ENCODE data around the gene BNC2. TPM values are rescaled to one million over a fixed set of nuclear protein-coding genes. Genes with fewer than 3 reads are reported as not detected.

BNC2 gene
- total RNA-seq, 1 donor from 2014 or later = not detected

DNA sequence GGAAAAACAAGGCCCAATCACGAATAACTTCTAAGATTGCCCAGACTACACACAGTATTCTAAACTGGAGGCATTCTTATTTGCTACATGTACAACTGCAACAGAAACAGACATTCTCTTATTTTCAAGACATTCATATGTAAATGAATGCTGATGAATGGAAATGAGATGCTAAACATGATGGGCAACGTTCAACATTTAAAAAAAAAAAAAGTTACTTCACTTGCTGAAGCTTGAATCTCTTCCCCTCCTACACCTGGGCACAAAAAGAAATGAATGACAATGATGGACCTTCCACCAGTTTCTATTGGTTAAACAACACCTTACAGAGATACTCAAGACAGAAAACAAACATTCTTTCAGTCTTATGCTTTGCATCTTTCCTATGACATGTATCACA lies 160.5 kb downstream of the BNC2 start:
- no peak overlapping the region for H3K4me3 Mint-ChIP-seq (ENCODE audit: low read depth)
- H3K9me3 Mint-ChIP-seq = peaks cover 6% of the 10 kb centered on the region
- intact Hi-C loops (cut with micrococcal nuclease) = no loop called here
- DNase-seq (ENCODE audit: low spot score) = no peak
- H3K27ac Mint-ChIP-seq = no peak overlapping the region
- H3K27me3 Mint-ChIP-seq (ENCODE audit: low read depth) = no peaks in the 10 kb centered on the region
- no peaks in the 10 kb centered on the region for H3K36me3 Mint-ChIP-seq (ENCODE audit: low read depth)
- H3K4me1 Mint-ChIP-seq (ENCODE audit: low read depth) = no peaks in the 10 kb centered on the region

DNA sequence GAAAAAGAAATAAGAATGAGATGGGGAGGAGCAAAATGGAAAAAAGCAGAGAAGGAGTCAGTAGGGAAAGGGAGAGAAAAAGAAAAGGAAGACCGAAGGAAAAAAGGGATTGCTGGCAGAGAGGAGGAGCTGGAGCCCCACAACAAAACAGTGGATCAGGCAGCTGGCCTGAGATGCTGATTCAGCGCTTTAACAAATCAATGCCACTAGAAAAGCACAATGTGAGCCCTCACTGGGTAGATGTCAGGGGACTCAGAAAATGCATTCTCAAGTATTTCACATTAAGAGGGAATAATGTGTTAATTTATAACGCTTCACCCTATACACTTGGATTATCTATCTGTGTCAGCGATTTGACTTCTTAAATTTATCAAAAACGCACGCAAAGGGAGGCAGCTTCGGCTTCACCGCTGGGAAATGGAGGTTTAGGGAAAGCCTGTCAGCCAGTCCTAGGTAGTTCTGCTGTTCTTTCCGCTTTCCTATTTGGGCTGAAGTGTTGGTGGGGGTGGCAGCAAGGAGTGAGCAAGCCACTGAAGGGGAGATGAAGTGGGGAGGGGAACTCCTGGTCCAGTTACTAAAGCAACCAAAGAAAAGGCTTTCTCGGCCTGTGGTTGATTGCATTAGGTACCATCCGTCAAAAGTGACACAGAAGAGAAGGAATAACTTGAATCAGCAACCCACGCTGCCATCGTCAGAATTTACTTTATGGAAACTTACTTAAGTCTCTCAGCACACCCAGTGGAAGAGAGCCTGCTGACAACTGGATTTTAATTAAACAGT lies 161.6 kb downstream of the BNC2 start:
- Mint-ChIP-seq H3K4me3 (ENCODE audit: low read depth) (no peak overlapping the region), H3K9me3 (peaks cover 6% of the 10 kb centered on the region), H3K36me3 (ENCODE audit: low read depth) (no peaks in the 10 kb centered on the region), H3K4me1 (ENCODE audit: low read depth) (no peaks in the 10 kb centered on the region), H3K27me3 (ENCODE audit: low read depth) (no peaks in the 10 kb centered on the region), H3K27ac (no peak overlapping the region)
- no peak for DNase-seq (ENCODE audit: low spot score)
- intact Hi-C loops (cut with micrococcal nuclease) = no loop called here

DNA sequence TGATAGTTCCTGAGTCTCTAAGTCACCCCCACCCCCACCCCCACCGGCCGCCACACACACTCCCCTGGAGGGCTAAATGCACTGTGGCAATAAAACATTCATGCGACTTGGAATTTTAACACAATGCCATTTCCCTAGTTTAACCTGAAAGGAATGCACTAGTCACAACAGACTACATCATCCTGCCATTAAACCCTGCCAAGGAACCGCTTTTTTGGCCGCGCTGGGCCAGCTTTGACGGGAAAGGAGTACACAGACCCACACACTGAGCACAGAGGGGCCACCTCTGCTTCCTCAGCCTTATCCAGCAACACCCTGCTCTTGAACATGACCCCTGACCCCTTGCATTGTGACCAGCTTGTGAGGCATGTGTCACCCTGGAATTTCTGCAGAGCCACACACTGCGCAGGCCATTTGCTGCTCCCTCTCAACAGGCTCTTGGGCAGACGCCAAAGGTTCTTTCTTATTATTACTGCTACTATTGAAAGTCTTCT lies 165.3 kb downstream of the BNC2 start:
- intact Hi-C loops (cut with micrococcal nuclease) = no loop called here
- Mint-ChIP-seq H3K27me3 (ENCODE audit: low read depth) (no peaks in the 10 kb centered on the region), H3K36me3 (ENCODE audit: low read depth) (no peaks in the 10 kb centered on the region), H3K27ac (no peak overlapping the region), H3K4me3 (ENCODE audit: low read depth) (no peak overlapping the region), H3K4me1 (ENCODE audit: low read depth) (no peaks in the 10 kb centered on the region), H3K9me3 (peaks cover 6% of the 10 kb centered on the region)
- no peak for DNase-seq (ENCODE audit: low spot score)

DNA sequence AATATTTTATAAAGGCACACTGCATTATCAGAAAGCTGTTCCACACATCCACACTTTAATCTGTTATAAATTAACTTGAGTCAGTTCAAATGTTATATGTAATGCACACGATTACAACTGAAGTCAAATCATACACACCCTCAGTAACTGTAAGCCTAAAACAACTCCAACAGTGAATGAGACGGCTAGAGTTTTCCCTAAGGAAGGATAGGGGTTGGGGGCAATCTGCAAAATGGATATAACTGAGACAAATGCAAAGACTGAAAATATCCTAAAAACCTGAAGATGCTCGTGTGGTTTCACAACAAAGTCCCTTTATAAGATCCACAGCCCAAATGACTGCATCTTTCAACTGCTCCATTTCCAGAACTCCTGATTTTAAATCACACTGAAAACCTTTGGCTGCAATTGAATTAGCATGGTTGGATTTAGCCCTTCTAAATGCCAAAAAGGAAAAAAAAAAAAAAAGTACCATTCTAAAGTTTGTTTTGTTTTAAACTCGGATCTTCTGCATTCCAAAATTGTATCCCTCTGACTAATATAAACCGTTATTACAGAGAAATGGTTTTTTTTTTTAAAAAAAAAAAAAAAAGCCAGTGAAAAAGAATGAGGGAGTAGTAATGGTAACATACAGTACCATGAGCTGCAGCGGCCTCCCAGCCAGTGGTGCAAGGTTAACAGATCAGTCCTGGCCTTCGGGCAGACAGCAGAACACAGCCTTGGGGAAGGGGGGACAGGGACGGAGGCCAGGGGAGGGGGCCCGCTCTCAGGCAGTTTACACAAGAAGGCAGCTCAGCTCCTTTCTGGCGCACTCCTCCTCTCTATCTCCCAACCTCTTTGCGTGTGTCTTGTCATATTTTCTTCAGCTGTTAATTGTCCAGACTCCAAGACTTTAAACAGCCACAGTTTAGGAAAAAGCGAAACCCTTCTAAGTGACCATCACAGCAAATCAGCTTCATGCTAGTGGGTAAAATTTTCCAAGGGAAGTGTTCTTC lies 166.1 kb downstream of the BNC2 start:
- no peak for DNase-seq (ENCODE audit: low spot score)
- H3K27me3 Mint-ChIP-seq (ENCODE audit: low read depth) = no peaks in the 10 kb centered on the region
- peaks cover 6% of the 10 kb centered on the region for H3K9me3 Mint-ChIP-seq
- H3K4me3 Mint-ChIP-seq (ENCODE audit: low read depth) = no peak overlapping the region
- no peaks in the 10 kb centered on the region for H3K36me3 Mint-ChIP-seq (ENCODE audit: low read depth)
- H3K27ac Mint-ChIP-seq = no peak overlapping the region
- H3K4me1 Mint-ChIP-seq (ENCODE audit: low read depth) = no peaks in the 10 kb centered on the region
- intact Hi-C loops (cut with micrococcal nuclease) = no loop called here

DNA sequence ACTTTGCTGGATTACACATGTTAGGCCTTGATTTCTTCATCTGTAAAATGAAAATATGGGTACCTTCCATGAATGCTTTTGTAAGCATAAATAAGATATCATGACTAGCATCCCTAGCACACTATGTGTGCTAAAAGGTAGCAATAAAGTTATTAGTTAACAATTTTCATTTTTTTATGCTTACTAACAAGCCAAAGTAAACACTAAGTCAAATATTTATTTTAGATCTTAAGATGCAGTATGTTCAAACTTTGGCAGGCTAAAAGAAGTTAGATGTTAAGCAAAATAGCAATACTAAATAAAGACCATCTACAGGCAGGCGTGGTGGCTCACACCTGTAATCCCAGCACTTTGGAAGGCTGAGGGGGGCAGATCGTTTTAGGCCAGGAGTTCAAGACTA lies 169.1 kb downstream of the BNC2 start:
- Mint-ChIP-seq H3K27ac (no peak overlapping the region), H3K4me1 (ENCODE audit: low read depth) (no peaks in the 10 kb centered on the region), H3K27me3 (ENCODE audit: low read depth) (no peaks in the 10 kb centered on the region), H3K36me3 (ENCODE audit: low read depth) (no peaks in the 10 kb centered on the region), H3K4me3 (ENCODE audit: low read depth) (no peak overlapping the region), H3K9me3 (no peaks in the 10 kb centered on the region)
- DNase-seq (ENCODE audit: low spot score) = no peak
- intact Hi-C loops (cut with micrococcal nuclease) = no loop called here

DNA sequence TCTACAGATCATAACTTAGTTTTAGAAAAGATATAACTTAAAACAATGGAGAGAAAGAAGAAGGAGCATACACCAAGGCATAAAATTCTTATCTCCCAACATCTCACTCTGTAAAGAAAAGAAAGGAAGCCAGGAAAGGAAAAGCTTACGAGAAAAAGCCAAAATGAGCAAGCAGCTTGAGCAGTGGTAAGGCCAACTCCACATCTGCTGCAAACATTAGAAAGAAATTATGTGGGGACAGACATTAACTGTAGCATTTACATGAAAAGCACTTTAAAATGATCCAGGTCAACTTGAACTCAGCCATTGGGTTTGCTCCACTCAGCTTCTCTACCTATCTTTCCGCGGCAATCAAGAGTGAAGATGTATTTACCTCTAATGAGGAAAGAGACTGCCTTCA lies 176.9 kb downstream of the BNC2 start:
- Mint-ChIP-seq H3K4me3 (ENCODE audit: low read depth) (no peak overlapping the region), H3K27me3 (ENCODE audit: low read depth) (no peaks in the 10 kb centered on the region), H3K4me1 (ENCODE audit: low read depth) (no peaks in the 10 kb centered on the region), H3K9me3 (peaks cover 11% of the 10 kb centered on the region), H3K36me3 (ENCODE audit: low read depth) (no peaks in the 10 kb centered on the region), H3K27ac (no peak overlapping the region)
- DNase-seq (ENCODE audit: low spot score) = no peak
- intact Hi-C loops (cut with micrococcal nuclease) = no loop called here

DNA sequence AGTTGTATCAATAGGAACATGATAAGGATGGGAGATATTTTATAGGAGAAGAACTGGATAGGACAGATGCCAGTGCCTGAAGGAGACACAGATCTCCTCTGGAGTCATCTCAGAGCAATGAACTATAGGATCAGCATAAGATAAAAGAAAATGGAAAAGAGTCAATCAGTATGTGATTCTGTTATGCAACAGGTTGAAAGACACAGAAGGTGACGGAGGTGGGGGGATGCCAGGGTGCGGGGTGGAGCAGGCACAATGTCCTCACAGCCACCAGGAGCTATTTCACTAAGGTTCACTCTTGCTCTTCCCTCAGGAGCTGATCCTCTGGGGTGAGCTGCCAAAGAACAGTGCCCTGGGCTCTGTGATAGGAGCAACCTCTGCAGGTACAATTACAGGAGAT lies 179.8 kb downstream of the BNC2 start:
- no peak overlapping the region for H3K4me3 Mint-ChIP-seq (ENCODE audit: low read depth)
- no peaks in the 10 kb centered on the region for H3K27me3 Mint-ChIP-seq (ENCODE audit: low read depth)
- intact Hi-C loops (cut with micrococcal nuclease) = no loop called here
- H3K27ac Mint-ChIP-seq = no peak overlapping the region
- peaks cover 4% of the 10 kb centered on the region for H3K9me3 Mint-ChIP-seq
- DNase-seq (ENCODE audit: low spot score) = no peak
- H3K36me3 Mint-ChIP-seq (ENCODE audit: low read depth) = no peaks in the 10 kb centered on the region
- no peaks in the 10 kb centered on the region for H3K4me1 Mint-ChIP-seq (ENCODE audit: low read depth)

DNA sequence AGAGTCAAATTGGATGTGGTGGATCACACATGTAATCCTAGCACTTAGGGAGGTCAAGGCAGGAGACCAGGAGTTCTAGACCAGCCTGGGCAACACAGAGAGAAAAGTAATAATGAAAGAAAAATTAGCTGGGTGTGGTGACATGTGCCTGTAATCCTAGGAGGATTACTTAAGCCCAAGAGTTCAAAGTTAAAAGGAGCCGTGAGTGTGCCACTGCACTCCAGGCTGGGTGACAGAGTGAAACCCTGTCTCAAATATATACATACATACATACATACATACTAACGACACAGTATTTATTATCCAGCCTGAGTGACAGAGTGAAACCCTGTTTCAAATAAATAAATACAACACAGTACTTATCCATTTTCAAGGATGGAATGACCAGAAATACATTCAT lies 180.3 kb downstream of the BNC2 start:
- H3K9me3 Mint-ChIP-seq = peaks cover 4% of the 10 kb centered on the region
- no peaks in the 10 kb centered on the region for H3K4me1 Mint-ChIP-seq (ENCODE audit: low read depth)
- no peaks in the 10 kb centered on the region for H3K36me3 Mint-ChIP-seq (ENCODE audit: low read depth)

DNA sequence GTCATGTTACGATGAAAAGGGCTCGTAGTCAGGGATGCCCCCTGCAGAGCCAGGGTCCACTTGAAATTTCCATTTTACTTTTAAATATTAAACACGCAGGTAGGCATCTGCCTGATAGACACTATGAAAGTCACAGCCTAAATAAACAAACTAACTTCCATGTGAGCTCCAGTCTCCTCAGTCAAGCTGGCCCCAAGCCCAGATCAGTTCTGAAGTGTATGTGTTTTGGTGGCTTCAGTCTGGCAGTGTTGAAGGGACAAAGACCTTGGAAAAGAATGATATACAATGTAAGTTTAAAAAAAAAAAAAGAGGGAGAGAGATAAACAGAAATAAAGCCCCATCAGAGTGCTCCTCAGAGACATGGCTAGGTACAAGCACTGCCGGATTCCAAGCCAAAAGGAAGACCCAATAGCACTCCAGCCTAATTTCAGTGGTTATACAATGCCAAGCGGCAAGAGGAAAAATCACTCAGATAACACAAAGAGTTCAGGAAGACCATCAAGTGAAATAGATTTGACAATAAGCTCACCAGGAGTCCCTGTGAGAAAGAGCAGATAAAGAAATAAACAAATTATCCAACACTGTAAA lies 181.0 kb downstream of the BNC2 start:
- Mint-ChIP-seq H3K27me3 (ENCODE audit: low read depth) (no peaks in the 10 kb centered on the region), H3K4me3 (ENCODE audit: low read depth) (no peak overlapping the region), H3K27ac (no peak overlapping the region), H3K36me3 (ENCODE audit: low read depth) (no peaks in the 10 kb centered on the region), H3K9me3 (peaks cover 4% of the 10 kb centered on the region), H3K4me1 (ENCODE audit: low read depth) (no peaks in the 10 kb centered on the region)
- intact Hi-C loops (cut with micrococcal nuclease) = no loop called here
- no peak for DNase-seq (ENCODE audit: low spot score)

More for the DNA sequence above, 180.3 kb downstream of the BNC2 start:
- intact Hi-C loops (cut with micrococcal nuclease) = no loop called here
- Mint-ChIP-seq H3K27me3 (ENCODE audit: low read depth) (no peaks in the 10 kb centered on the region), H3K27ac (no peak overlapping the region), H3K4me3 (ENCODE audit: low read depth) (no peak overlapping the region)
- no peak for DNase-seq (ENCODE audit: low spot score)

DNA sequence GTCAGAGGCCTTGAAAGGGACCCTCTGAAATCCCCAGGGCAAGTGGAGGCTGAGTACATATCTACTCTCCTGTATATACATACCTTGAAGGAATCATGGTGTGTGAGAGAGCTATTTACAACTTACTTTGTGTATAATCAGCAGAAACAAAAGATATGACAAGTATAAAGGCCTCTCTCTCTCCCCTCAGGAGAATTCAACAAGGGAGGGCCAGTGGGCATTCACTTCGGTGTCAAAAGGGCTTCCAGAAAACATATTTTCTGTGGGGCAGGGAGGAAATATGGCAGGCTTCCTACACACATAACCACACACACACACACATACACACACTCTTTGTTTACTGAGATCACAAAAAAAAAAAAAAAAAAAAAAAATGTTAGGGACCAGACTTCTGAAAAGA lies 181.7 kb downstream of the BNC2 start:
- H3K27ac Mint-ChIP-seq = no peak overlapping the region
- H3K4me1 Mint-ChIP-seq (ENCODE audit: low read depth) = no peaks in the 10 kb centered on the region

DNA sequence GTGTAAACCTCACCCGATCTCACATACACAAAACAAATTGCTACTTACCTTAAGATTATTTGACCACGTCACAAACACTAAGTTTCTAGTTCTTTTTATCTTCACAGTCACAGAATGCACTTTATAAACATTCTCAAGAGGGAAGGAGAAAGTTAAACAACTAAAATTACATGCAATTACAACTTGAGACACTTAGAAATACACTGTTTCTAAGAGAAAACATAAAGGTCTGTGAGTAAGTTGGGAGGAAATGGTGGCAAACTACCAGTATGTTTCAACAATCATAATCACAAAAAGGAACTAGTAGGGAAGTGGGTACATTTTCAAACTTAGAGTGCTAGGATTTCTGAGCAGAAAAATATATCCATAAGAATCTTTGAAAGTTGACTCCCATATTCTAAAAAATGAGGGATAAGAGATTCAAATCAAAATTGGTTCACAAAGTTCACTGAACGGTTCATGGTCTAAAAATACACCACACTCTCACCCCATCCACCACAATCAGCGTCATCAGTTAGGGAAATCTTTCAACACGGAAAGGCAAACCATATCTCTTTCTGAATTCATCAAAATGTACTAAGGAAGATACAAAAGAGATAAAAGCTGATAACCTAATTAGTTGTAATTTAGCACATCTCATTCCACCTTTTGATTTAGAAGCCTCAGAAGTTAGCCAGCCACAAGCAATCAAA lies 182.6 kb downstream of the BNC2 start:
- DNase-seq (ENCODE audit: low spot score) = no peak
- H3K27ac Mint-ChIP-seq = no peak overlapping the region
- intact Hi-C loops (cut with micrococcal nuclease) = no loop called here
- H3K27me3 Mint-ChIP-seq (ENCODE audit: low read depth) = no peaks in the 10 kb centered on the region
- no peak overlapping the region for H3K4me3 Mint-ChIP-seq (ENCODE audit: low read depth)
- H3K9me3 Mint-ChIP-seq = peaks cover 4% of the 10 kb centered on the region
- no peaks in the 10 kb centered on the region for H3K4me1 Mint-ChIP-seq (ENCODE audit: low read depth)
- no peaks in the 10 kb centered on the region for H3K36me3 Mint-ChIP-seq (ENCODE audit: low read depth)

More for the DNA sequence above, 181.7 kb downstream of the BNC2 start:
- Mint-ChIP-seq H3K4me3 (ENCODE audit: low read depth) (no peak overlapping the region), H3K27me3 (ENCODE audit: low read depth) (no peaks in the 10 kb centered on the region), H3K9me3 (peaks cover 4% of the 10 kb centered on the region), H3K36me3 (ENCODE audit: low read depth) (no peaks in the 10 kb centered on the region)
- DNase-seq (ENCODE audit: low spot score) = no peak
- intact Hi-C loops (cut with micrococcal nuclease) = no loop called here

DNA sequence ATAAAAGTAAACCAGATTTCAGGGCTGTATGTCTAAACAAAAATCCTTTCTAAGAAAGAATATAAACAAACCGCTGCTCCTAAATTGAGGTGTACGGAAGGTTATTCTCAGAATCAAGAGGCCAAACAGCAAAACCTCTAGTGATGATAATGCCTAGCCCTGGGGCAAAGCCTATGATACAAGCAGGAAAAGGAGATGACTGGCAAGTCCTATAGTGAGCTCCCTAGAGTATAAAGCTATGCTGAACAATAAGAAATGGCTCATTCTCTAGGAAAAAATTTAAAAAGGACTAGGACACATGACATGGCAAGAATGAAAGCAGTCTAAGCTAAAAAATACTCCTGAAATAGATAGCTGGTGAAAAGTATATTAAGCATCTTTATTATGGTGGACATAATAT lies 187.1 kb downstream of the BNC2 start:
- Mint-ChIP-seq H3K27ac (no peak overlapping the region), H3K4me1 (ENCODE audit: low read depth) (no peaks in the 10 kb centered on the region), H3K4me3 (ENCODE audit: low read depth) (no peak overlapping the region), H3K9me3 (no peaks in the 10 kb centered on the region), H3K27me3 (ENCODE audit: low read depth) (no peaks in the 10 kb centered on the region), H3K36me3 (ENCODE audit: low read depth) (no peaks in the 10 kb centered on the region)
- intact Hi-C loops (cut with micrococcal nuclease) = no loop called here
- DNase-seq (ENCODE audit: low spot score) = no peak
